ENCODE data around the gene LAMP1. TPM values are rescaled to one million over a fixed set of nuclear protein-coding genes. Genes with fewer than 3 reads are reported as not detected.
"Not testable (repeated sequence)": the region's sequence is repeated elsewhere in the genome, so short reads cannot be mapped to it uniquely, and the experiment has no call there.

The LAMP1 gene
- total and polyA plus RNA-seq, 4 donors, result 97.4 to 210 (median 167) TPM

GRCh38 chr13:113360446-113360845, 63.4 kb downstream of the LAMP1 start:
- no peak for DNase-seq
- H3K27ac ChIP-seq (ENCODE audit: low read depth in 1 of 2, low read length in 2 of 2), result no peak overlapping the region
- WGBS, 2 donors, result 76 to 77% methylated on average over 6 of the region's 6 CpGs
- no peak for ATAC-seq (ENCODE audit: low FRiP score)
- H3K27me3 ChIP-seq (ENCODE audit: control insufficient read depth in 1 of 2, insufficient read depth in 2 of 2, low read length in 1 of 2), result no peaks in the 10 kb centered on the region
- no peaks in the 10 kb centered on the region for H3K36me3 ChIP-seq (ENCODE audit: control insufficient read depth in 1 of 2, insufficient read depth in 2 of 2, low read length in 1 of 2)
- intact Hi-C loops (cut with DNase I), result no loop called here
- no peak overlapping the region for H3K4me3 ChIP-seq (ENCODE audit: low read length in 2 of 2)
- H3K9me3 ChIP-seq (ENCODE audit: control insufficient read depth, low read length), result no peaks in the 10 kb centered on the region
- H3K4me1 ChIP-seq (ENCODE audit: control insufficient read depth in 1 of 2, insufficient read depth in 2 of 2, low read length in 2 of 2), result no peaks in the 10 kb centered on the region

GRCh38 chr13:113361406-113361805, 64.4 kb downstream of the LAMP1 start:
- no peaks in the 10 kb centered on the region for H3K4me1 ChIP-seq (ENCODE audit: control insufficient read depth in 1 of 2, insufficient read depth in 2 of 2, low read length in 2 of 2)
- WGBS, 2 donors, result 28 to 45% methylated on average over 7 of the region's 7 CpGs
- intact Hi-C loops (cut with DNase I), result no loop called here
- H3K27ac ChIP-seq (ENCODE audit: low read depth in 1 of 2, low read length in 2 of 2), result no peak overlapping the region
- H3K9me3 ChIP-seq (ENCODE audit: control insufficient read depth, low read length), result no peaks in the 10 kb centered on the region
- no peak for DNase-seq
- H3K27me3 ChIP-seq (ENCODE audit: control insufficient read depth in 1 of 2, insufficient read depth in 2 of 2, low read length in 1 of 2), result no peaks in the 10 kb centered on the region
- no peak overlapping the region for H3K4me3 ChIP-seq (ENCODE audit: low read length in 2 of 2)
- ATAC-seq (ENCODE audit: low FRiP score), result no peak
- no peaks in the 10 kb centered on the region for H3K36me3 ChIP-seq (ENCODE audit: control insufficient read depth in 1 of 2, insufficient read depth in 2 of 2, low read length in 1 of 2)

- Histone ChIP-seq H3K27ac (ENCODE audit: low read depth in 1 of 2, low read length in 2 of 2) (no peak overlapping the region), H3K4me3 (ENCODE audit: low read length in 2 of 2) (peak overlapping the region; percentile 11 to 36), H3K36me3 (ENCODE audit: control insufficient read depth in 1 of 2, insufficient read depth in 2 of 2, low read length in 1 of 2) (no peaks in the 10 kb centered on the region), H3K27me3 (ENCODE audit: control insufficient read depth in 1 of 2, insufficient read depth in 2 of 2, low read length in 1 of 2) (no peaks in the 10 kb centered on the region), H3K9me3 (ENCODE audit: control insufficient read depth, low read length) (no peaks in the 10 kb centered on the region), H3K4me1 (ENCODE audit: control insufficient read depth in 1 of 2, insufficient read depth in 2 of 2, low read length in 2 of 2) (no peaks in the 10 kb centered on the region)
- ATAC-seq (ENCODE audit: low FRiP score) (peak; percentile 49), DNase-seq (no peak)
- WGBS, 2 donors, result 11 to 14% methylated on average over 30 to 33 of the region's 41 CpGs
- intact Hi-C loops (cut with DNase I), result no loop called here
Measured at GRCh38 chr13:113364311-113364889, 67.4 kb downstream of the LAMP1 start.

- Histone ChIP-seq H3K4me1 (ENCODE audit: control insufficient read depth in 1 of 2, insufficient read depth in 2 of 2, low read length in 2 of 2) (no peaks in the 10 kb centered on the region), H3K36me3 (ENCODE audit: control insufficient read depth in 1 of 2, insufficient read depth in 2 of 2, low read length in 1 of 2) (no peaks in the 10 kb centered on the region), H3K27ac (ENCODE audit: low read depth in 1 of 2, low read length in 2 of 2) (no peak overlapping the region), H3K4me3 (ENCODE audit: low read length in 2 of 2) (no peak overlapping the region), H3K27me3 (ENCODE audit: control insufficient read depth in 1 of 2, insufficient read depth in 2 of 2, low read length in 1 of 2) (no peaks in the 10 kb centered on the region), H3K9me3 (ENCODE audit: control insufficient read depth, low read length) (no peaks in the 10 kb centered on the region)
- WGBS, 2 donors, result 80 to 85% methylated on average over 41 of the region's 41 CpGs
- DNase-seq (no peak), ATAC-seq (ENCODE audit: low FRiP score) (peak; percentile 53)
- intact Hi-C loops (cut with DNase I), result no loop called here
Measured at GRCh38 chr13:113364901-113365582, 68.0 kb downstream of the LAMP1 start.

GRCh38 chr13:113365583-113365970, 68.5 kb downstream of the LAMP1 start:
- DNase-seq (no peak), ATAC-seq (ENCODE audit: low FRiP score) (no peak)
- Histone ChIP-seq H3K27me3 (ENCODE audit: control insufficient read depth in 1 of 2, insufficient read depth in 2 of 2, low read length in 1 of 2) (no peaks in the 10 kb centered on the region), H3K9me3 (ENCODE audit: control insufficient read depth, low read length) (no peaks in the 10 kb centered on the region), H3K4me3 (ENCODE audit: low read length in 2 of 2) (no peak overlapping the region), H3K4me1 (ENCODE audit: control insufficient read depth in 1 of 2, insufficient read depth in 2 of 2, low read length in 2 of 2) (no peaks in the 10 kb centered on the region), H3K27ac (ENCODE audit: low read depth in 1 of 2, low read length in 2 of 2) (no peak overlapping the region), H3K36me3 (ENCODE audit: control insufficient read depth in 1 of 2, insufficient read depth in 2 of 2, low read length in 1 of 2) (no peaks in the 10 kb centered on the region)
- WGBS, 2 donors, result 96% methylated on average over 22 of the region's 22 CpGs
- intact Hi-C loops (cut with DNase I), result no loop called here

GRCh38 chr13:113365971-113366588, 69.0 kb downstream of the LAMP1 start:
- Histone ChIP-seq H3K36me3 (ENCODE audit: control insufficient read depth in 1 of 2, insufficient read depth in 2 of 2, low read length in 1 of 2) (no peaks in the 10 kb centered on the region), H3K4me1 (ENCODE audit: control insufficient read depth in 1 of 2, insufficient read depth in 2 of 2, low read length in 2 of 2) (no peaks in the 10 kb centered on the region), H3K27me3 (ENCODE audit: control insufficient read depth in 1 of 2, insufficient read depth in 2 of 2, low read length in 1 of 2) (no peaks in the 10 kb centered on the region), H3K4me3 (ENCODE audit: low read length in 2 of 2) (no peak overlapping the region), H3K27ac (ENCODE audit: low read depth in 1 of 2, low read length in 2 of 2) (no peak overlapping the region), H3K9me3 (ENCODE audit: control insufficient read depth, low read length) (no peaks in the 10 kb centered on the region)
- intact Hi-C loops (cut with DNase I), result no loop called here
- ATAC-seq (ENCODE audit: low FRiP score) (no peak), DNase-seq (no peak)
- 88 to 89% methylated on average over 9 of the region's 9 CpGs for WGBS, 2 donors

- ATAC-seq (ENCODE audit: low FRiP score) (no peak), DNase-seq (no peak)
- Histone ChIP-seq H3K9me3 (ENCODE audit: control insufficient read depth, low read length) (no peaks in the 10 kb centered on the region), H3K27ac (ENCODE audit: low read depth in 1 of 2, low read length in 2 of 2) (no peak overlapping the region), H3K4me3 (ENCODE audit: low read length in 2 of 2) (no peak overlapping the region), H3K4me1 (ENCODE audit: control insufficient read depth in 1 of 2, insufficient read depth in 2 of 2, low read length in 2 of 2) (no peaks in the 10 kb centered on the region), H3K36me3 (ENCODE audit: control insufficient read depth in 1 of 2, insufficient read depth in 2 of 2, low read length in 1 of 2) (no peaks in the 10 kb centered on the region), H3K27me3 (ENCODE audit: control insufficient read depth in 1 of 2, insufficient read depth in 2 of 2, low read length in 1 of 2) (no peaks in the 10 kb centered on the region)
- 85 to 88% methylated on average over 15 of the region's 15 CpGs for WGBS, 2 donors
- intact Hi-C loops (cut with DNase I), result no loop called here
Measured at GRCh38 chr13:113367020-113367560, 70.1 kb downstream of the LAMP1 start.

- no peaks in the 10 kb centered on the region for H3K36me3 ChIP-seq (ENCODE audit: control insufficient read depth in 1 of 2, insufficient read depth in 2 of 2, low read length in 1 of 2)
- no peak for DNase-seq
- ATAC-seq (ENCODE audit: low FRiP score), result no peak
- intact Hi-C loops (cut with DNase I), result no loop called here
- H3K4me3 ChIP-seq (ENCODE audit: low read length in 2 of 2), result no peak overlapping the region
- H3K9me3 ChIP-seq (ENCODE audit: control insufficient read depth, low read length), result no peaks in the 10 kb centered on the region
- 74 to 76% methylated on average over 6 of the region's 6 CpGs for WGBS, 2 donors
- no peaks in the 10 kb centered on the region for H3K27me3 ChIP-seq (ENCODE audit: control insufficient read depth in 1 of 2, insufficient read depth in 2 of 2, low read length in 1 of 2)
- H3K27ac ChIP-seq (ENCODE audit: low read depth in 1 of 2, low read length in 2 of 2), result no peak overlapping the region
- H3K4me1 ChIP-seq (ENCODE audit: control insufficient read depth in 1 of 2, insufficient read depth in 2 of 2, low read length in 2 of 2), result no peaks in the 10 kb centered on the region
Measured at GRCh38 chr13:113367771-113368170, 70.7 kb downstream of the LAMP1 start.

GRCh38 chr13:113368353-113368752, 71.3 kb downstream of the LAMP1 start:
- WGBS, 2 donors, result 90 to 96% methylated on average over 6 of the region's 6 CpGs
- H3K9me3 ChIP-seq (ENCODE audit: control insufficient read depth, low read length); H3K36me3 ChIP-seq (ENCODE audit: control insufficient read depth in 1 of 2, insufficient read depth in 2 of 2, low read length in 1 of 2); H3K27me3 ChIP-seq (ENCODE audit: control insufficient read depth in 1 of 2, insufficient read depth in 2 of 2, low read length in 1 of 2); H3K4me3 ChIP-seq (ENCODE audit: low read length in 2 of 2); H3K27ac ChIP-seq (ENCODE audit: low read depth in 1 of 2, low read length in 2 of 2); DNase-seq; intact Hi-C loops (cut with DNase I); H3K4me1 ChIP-seq (ENCODE audit: control insufficient read depth in 1 of 2, insufficient read depth in 2 of 2, low read length in 2 of 2); ATAC-seq (ENCODE audit: low FRiP score): not testable (repeated sequence)

All from aorta (tissue), 5 donors.